Epithelial cell of proximal tubule (primary cell): ENCODE measurements around the gene CHST15. TPM values are rescaled to one million over a fixed set of nuclear protein-coding genes. Genes with fewer than 3 reads are reported as not detected.

Source experiments
- DNase-seq: peaks from one replicate; pipeline ENCODE4 v3.0.0-alpha.2; 2011; ENCODE audit warnings: low read depth
- H3K4me3 ChIP-seq: 2 replicates; pipeline ENCODE4 v1.5.1; 2011; ENCODE audit warnings: low read depth, mild to moderate bottlenecking, low read length
- total RNA-seq: library from RNA; depleted of rRNA; stranded (reverse); fragments of >200 nt; gene quantifications from 2 replicates; pipeline ENCODE4 v1.2.3, GENCODE V29; 2015
- TF ChIP-seq, protein P1 (sequence below): conservative IDR thresholded peaks from 2 replicates; pipeline ENCODE4 v1.5.1; 2012; ENCODE audit warnings: low read depth, mild to moderate bottlenecking, low read length

Gene CHST15
- total RNA-seq, 1 donor from 2014 or later: 20.6 TPM

DNA sequence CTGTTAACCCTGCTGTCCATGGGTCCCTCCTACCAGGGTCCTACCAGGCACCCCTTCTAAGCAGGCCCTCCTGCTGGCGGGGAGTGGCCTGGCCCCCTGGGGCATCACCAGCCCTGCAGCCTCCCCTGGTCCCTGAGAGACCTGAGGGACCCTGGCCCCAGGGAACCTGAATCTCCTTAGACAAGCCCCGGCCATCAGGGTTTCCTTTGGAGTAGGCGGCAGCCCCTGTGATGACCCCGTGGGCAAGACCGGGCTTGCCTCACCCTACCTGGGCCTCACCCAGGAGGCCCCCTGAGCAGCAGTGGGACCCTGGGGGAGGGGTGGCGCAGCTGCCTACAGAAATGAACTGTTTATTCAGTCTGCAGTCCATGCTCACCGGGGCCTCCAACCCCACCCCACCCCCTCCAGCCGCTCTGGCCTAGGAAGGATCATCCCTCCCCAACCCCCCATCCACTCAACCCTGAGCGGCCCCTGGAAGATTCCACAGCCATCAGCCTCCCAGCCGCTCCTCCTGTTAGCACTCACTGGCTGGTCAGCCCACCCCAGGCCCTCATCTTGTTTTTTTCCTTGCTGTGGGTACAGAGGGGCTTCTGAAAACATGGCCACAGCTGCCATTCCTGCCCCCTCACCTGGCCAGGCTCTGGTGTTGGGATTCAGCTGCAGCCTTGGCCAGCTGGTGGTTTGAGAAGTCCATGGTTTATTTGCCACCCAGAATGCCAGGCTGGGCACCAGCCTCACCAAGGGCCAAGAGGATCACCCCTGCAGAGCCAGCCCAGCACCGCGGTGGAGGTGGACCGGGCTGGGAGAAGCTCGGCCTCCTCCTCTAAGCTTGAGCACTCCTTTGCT, 34.8 kb upstream of the CHST15 start:
- no peak for DNase-seq
- TF ChIP-seq, protein P1, sequence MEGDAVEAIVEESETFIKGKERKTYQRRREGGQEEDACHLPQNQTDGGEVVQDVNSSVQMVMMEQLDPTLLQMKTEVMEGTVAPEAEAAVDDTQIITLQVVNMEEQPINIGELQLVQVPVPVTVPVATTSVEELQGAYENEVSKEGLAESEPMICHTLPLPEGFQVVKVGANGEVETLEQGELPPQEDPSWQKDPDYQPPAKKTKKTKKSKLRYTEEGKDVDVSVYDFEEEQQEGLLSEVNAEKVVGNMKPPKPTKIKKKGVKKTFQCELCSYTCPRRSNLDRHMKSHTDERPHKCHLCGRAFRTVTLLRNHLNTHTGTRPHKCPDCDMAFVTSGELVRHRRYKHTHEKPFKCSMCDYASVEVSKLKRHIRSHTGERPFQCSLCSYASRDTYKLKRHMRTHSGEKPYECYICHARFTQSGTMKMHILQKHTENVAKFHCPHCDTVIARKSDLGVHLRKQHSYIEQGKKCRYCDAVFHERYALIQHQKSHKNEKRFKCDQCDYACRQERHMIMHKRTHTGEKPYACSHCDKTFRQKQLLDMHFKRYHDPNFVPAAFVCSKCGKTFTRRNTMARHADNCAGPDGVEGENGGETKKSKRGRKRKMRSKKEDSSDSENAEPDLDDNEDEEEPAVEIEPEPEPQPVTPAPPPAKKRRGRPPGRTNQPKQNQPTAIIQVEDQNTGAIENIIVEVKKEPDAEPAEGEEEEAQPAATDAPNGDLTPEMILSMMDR: no peak
- H3K4me3 ChIP-seq: no peak overlapping the region

GRCh38 chr10:124127563-124127962, 34.2 kb upstream of the CHST15 start:
- H3K4me3 ChIP-seq: no peak overlapping the region
- DNase-seq: no peak
- TF ChIP-seq, protein P1: no peak

GRCh38 chr10:124126983-124127385, 33.6 kb upstream of the CHST15 start:
- DNase-seq: no peak
- H3K4me3 ChIP-seq: no peak overlapping the region
- TF ChIP-seq, protein P1: no peak

- TF ChIP-seq, protein P1: no peak
- no peak overlapping the region for H3K4me3 ChIP-seq
- DNase-seq: no peak
Measured at GRCh38 chr10:124126145-124126982, 33.0 kb upstream of the CHST15 start.

- TF ChIP-seq, protein P1: peak; percentile 57
- no peak for DNase-seq
- H3K4me3 ChIP-seq: no peak overlapping the region
Measured at GRCh38 chr10:124125305-124126116, 32.1 kb upstream of the CHST15 start.

GRCh38 chr10:124124769-124125161, 31.4 kb upstream of the CHST15 start:
- TF ChIP-seq, protein P1: no peak
- H3K4me3 ChIP-seq: no peak overlapping the region
- DNase-seq: no peak
